Tibial nerve (tissue), 4 donors: ENCODE results near the gene HTRA3. TPM values are rescaled to one million over a fixed set of nuclear protein-coding genes. Genes with fewer than 3 reads are reported as not detected.
A peak's percentile ranks its signal among the peaks of the same experiment; 100 is the strongest.

Experiments used
- DNase-seq, 2 donors: peaks; one replicate each; pipeline ENCODE4 v3.0.0-alpha.2; 2019; ENCODE audit warnings: low spot score in 2 of 2
- H3K27ac ChIP-seq, 4 donors: fragments of 200-600 bp; sonication (generic) in 3 of 4; one replicate each; pipeline ENCODE4 v1.5.1; 2017 to 2019; ENCODE audit warnings: mild to moderate bottlenecking in 1 of 4
- H3K27me3 ChIP-seq, 2 donors: fragments of 200-600 bp; sonication (generic) in 1 of 2; one replicate each; pipeline versions ENCODE4 v1.5.1 to v1.6.0; 2017 to 2019
- H3K36me3 ChIP-seq, 3 donors: fragments of 200-600 bp; sonication (generic); one replicate each; pipeline ENCODE4 v1.5.1; 2018 to 2019
- H3K4me1 ChIP-seq, 4 donors: fragments of 200-600 bp; sonication (generic) in 3 of 4; one replicate each; pipeline ENCODE4 v1.5.1; 2017 to 2019
- H3K4me3 ChIP-seq, 4 donors: fragments of 200-600 bp; sonication (generic) in 3 of 4; one replicate each; pipeline ENCODE4 v1.5.1; 2017 to 2019; ENCODE audit warnings: mild to moderate bottlenecking in 1 of 4, moderate library complexity in 1 of 4
- H3K9me3 ChIP-seq, 4 donors: fragments of 200-600 bp; sonication (generic) in 3 of 4; one replicate each; pipeline ENCODE4 v1.5.1; 2017 to 2019
- CTCF ChIP-seq, 5 experiments: fragments of 200-600 bp in 3 of 5; fragments of 450-650 bp in 2 of 5; sonication (generic) in 3 of 5; IDR thresholded peaks; one replicate each; pipeline ENCODE4 v1.5.1; 2016 to 2019; ENCODE audit warnings: antibody characterized with exemption in 5 of 5, mild to moderate bottlenecking in 3 of 5, moderate library complexity in 2 of 5
- EP300 ChIP-seq, 2 donors: sonication (generic); formaldehyde crosslinking; IDR thresholded peaks; one replicate each; pipeline ENCODE4 v1.6.1; 2017; ENCODE audit warnings: antibody characterized with exemption in 2 of 2, mild to moderate bottlenecking in 1 of 2
- POLR2A ChIP-seq, 2 donors: fragments of 450-650 bp; IDR thresholded peaks; one replicate each; pipeline ENCODE4 v1.6.1; 2017; ENCODE audit warnings: antibody characterized with exemption in 2 of 2, mild to moderate bottlenecking in 2 of 2, moderate library complexity in 2 of 2
- WGBS, 2 donors: methylation state at CpG; one replicate each; pipeline ENCODE4 v1.1.5; 2018; 5-methylcytosine and 5-hydroxymethylcytosine counted together
- total RNA-seq, 4 donors: library from RNA; depleted of rRNA; stranded (reverse); fragments of >200 nt; gene quantifications; one replicate each; pipeline ENCODE4 v1.1.0, GENCODE V29; 2016

Gene HTRA3
- total RNA-seq, 4 donors from 2014 or later = 34.9 to 54.3 (median 43.5) TPM

GRCh38 chr4:8307121-8307520, 37.6 kb downstream of the HTRA3 start:
- H3K27ac ChIP-seq = peak overlapping the region in 1 of 4 donors; percentile 62
- H3K4me1 ChIP-seq = peaks cover 0 to 33% (median 8%) of the 10 kb centered on the region in 4 donors

GRCh38 chr4:8307714-8308113, 38.2 kb downstream of the HTRA3 start:
- no peak overlapping the region for H3K4me3 ChIP-seq
- peaks cover 0 to 33% (median 8%) of the 10 kb centered on the region in 4 donors for H3K4me1 ChIP-seq
- TF ChIP-seq CTCF (IDR thresholded peaks at IDR 0.05) (no peak), POLR2A (IDR thresholded peaks at IDR 0.05) (no peak), EP300 (IDR thresholded peaks at IDR 0.05) (no peak)
- peaks cover 0 to 9% (median 0%) of the 10 kb centered on the region in 4 donors for H3K9me3 ChIP-seq
- DNase-seq = no peak
- H3K27me3 ChIP-seq = no peaks in the 10 kb centered on the region
- no peaks in the 10 kb centered on the region for H3K36me3 ChIP-seq
- WGBS, 2 donors = 91 to 95% methylated on average over 7 of the region's 7 CpGs
- H3K27ac ChIP-seq = no peak overlapping the region

More at GRCh38 chr4:8307121-8307520, 37.6 kb downstream of the HTRA3 start:
- TF ChIP-seq POLR2A (IDR thresholded peaks at IDR 0.05) (no peak), CTCF (IDR thresholded peaks at IDR 0.05) (no peak), EP300 (IDR thresholded peaks at IDR 0.05) (no peak)
- DNase-seq = no peak
- 68 to 72% methylated on average over 11 of the region's 11 CpGs for WGBS, 2 donors
- Histone ChIP-seq H3K4me3 (no peak overlapping the region), H3K27me3 (no peaks in the 10 kb centered on the region), H3K36me3 (no peaks in the 10 kb centered on the region), H3K9me3 (peaks cover 0 to 8% (median 0%) of the 10 kb centered on the region in 4 donors)

- 95 to 97% methylated on average over 9 of the region's 9 CpGs for WGBS, 2 donors
- Histone ChIP-seq H3K4me3 (no peak overlapping the region), H3K4me1 (peaks cover 0 to 33% (median 8%) of the 10 kb centered on the region in 4 donors), H3K27ac (no peak overlapping the region), H3K9me3 (peaks cover 0 to 13% (median 2%) of the 10 kb centered on the region in 4 donors), H3K27me3 (no peaks in the 10 kb centered on the region), H3K36me3 (no peaks in the 10 kb centered on the region)
- TF ChIP-seq POLR2A (IDR thresholded peaks at IDR 0.05) (no peak), EP300 (IDR thresholded peaks at IDR 0.05) (no peak), CTCF (IDR thresholded peaks at IDR 0.05) (no peak)
- no peak for DNase-seq
Observed at GRCh38 chr4:8308144-8308543, 38.6 kb downstream of the HTRA3 start.

- peak; percentile 50 to 58 for DNase-seq
- H3K9me3 ChIP-seq = peaks cover 0 to 16% (median 2%) of the 10 kb centered on the region in 4 donors
- 47 to 65% methylated on average over 20 to 22 of the region's 24 CpGs for WGBS, 2 donors
- no peak for TF ChIP-seq POLR2A (IDR thresholded peaks at IDR 0.05)
- peak in 1 of 2 donors; percentile 76 for TF ChIP-seq EP300 (IDR thresholded peaks at IDR 0.05)
- TF ChIP-seq CTCF (IDR thresholded peaks at IDR 0.05) = peak in 1 of 5 experiments; percentile 44
- no peak overlapping the region for H3K4me3 ChIP-seq
- H3K27me3 ChIP-seq = no peaks in the 10 kb centered on the region
- no peaks in the 10 kb centered on the region for H3K36me3 ChIP-seq
- H3K27ac ChIP-seq = peak overlapping the region in 1 of 4 donors; percentile 54
- peaks cover 0 to 33% (median 8%) of the 10 kb centered on the region in 4 donors for H3K4me1 ChIP-seq
Observed at GRCh38 chr4:8308856-8309771, 39.6 kb downstream of the HTRA3 start.

GRCh38 chr4:8310306-8310705, 40.8 kb downstream of the HTRA3 start:
- peaks cover 0 to 34% (median 8%) of the 10 kb centered on the region in 4 donors for H3K4me1 ChIP-seq
- peak overlapping the region in 1 of 4 donors; percentile 54 for H3K27ac ChIP-seq
- H3K9me3 ChIP-seq = peaks cover 0 to 16% (median 2%) of the 10 kb centered on the region in 4 donors
- 61 to 70% methylated on average over 10 of the region's 10 CpGs for WGBS, 2 donors
- no peak for TF ChIP-seq EP300 (IDR thresholded peaks at IDR 0.05)
- no peak for TF ChIP-seq POLR2A (IDR thresholded peaks at IDR 0.05)
- TF ChIP-seq CTCF (IDR thresholded peaks at IDR 0.05) = no peak
- no peaks in the 10 kb centered on the region for H3K36me3 ChIP-seq
- no peak overlapping the region for H3K4me3 ChIP-seq
- DNase-seq = no peak
- H3K27me3 ChIP-seq = no peaks in the 10 kb centered on the region
